SKM-1 (cell line): ENCODE results near the gene DNAH3.

Experiments
- DNase-seq: peaks from one replicate; lab custom pipeline; 2025; ENCODE audit not compliant: unreplicated experiment; lab: John Stamatoyannopoulos, UW

Gene DNAH3

GRCh38 chr16:20911361-20911760 is 239.3 kb downstream of the DNAH3 start:
- no peak for DNase-seq

- peak; percentile 84 for DNase-seq
Observed at GRCh38 chr16:20910781-20911321, 239.8 kb downstream of the DNAH3 start.

GRCh38 chr16:20906341-20907255 is 244.0 kb downstream of the DNAH3 start:
- no peak for DNase-seq

- DNase-seq = no peak
Observed at GRCh38 chr16:20905576-20905975, 245.1 kb downstream of the DNAH3 start.

- peak; percentile 73 for DNase-seq
Observed at GRCh38 chr16:20904507-20905081, 246.1 kb downstream of the DNAH3 start.

GRCh38 chr16:20903899-20904506 is 246.6 kb downstream of the DNAH3 start:
- DNase-seq = no peak

GRCh38 chr16:20903116-20903898 is 247.3 kb downstream of the DNAH3 start:
- no peak for DNase-seq

GRCh38 chr16:20902426-20902825 is 248.2 kb downstream of the DNAH3 start:
- DNase-seq = no peak

- DNase-seq = peak; percentile 33
Observed at GRCh38 chr16:20901436-20902112, 249.1 kb downstream of the DNAH3 start.

- no peak for DNase-seq
Observed at GRCh38 chr16:20901068-20901435, 249.6 kb downstream of the DNAH3 start.

GRCh38 chr16:20900299-20901067 is 250.2 kb downstream of the DNAH3 start, which contains the start of the genes DCUN1D3 and LYRM1:
Gene DCUN1D3, minus strand, starts transcription at chr16:20900358. Its CDS starts 37,820 bp downstream, at chr16:20862538.
Gene LYRM1, plus strand, starts transcription at chr16:20900771. Its CDS starts 14,785 bp downstream, at chr16:20915556.
- peak; percentile 95 for DNase-seq

- DNase-seq = no peak
Observed at GRCh38 chr16:20899477-20900298, 251.0 kb downstream of the DNAH3 start.

- DNase-seq = no peak
Observed at GRCh38 chr16:20899071-20899470, 251.6 kb downstream of the DNAH3 start.

GRCh38 chr16:20897922-20898321 is 252.7 kb downstream of the DNAH3 start:
- no peak for DNase-seq

- no peak for DNase-seq
Observed at GRCh38 chr16:20897253-20897897, 253.3 kb downstream of the DNAH3 start.

GRCh38 chr16:20894388-20894787 is 256.3 kb downstream of the DNAH3 start:
- no peak for DNase-seq

- DNase-seq = no peak
Observed at GRCh38 chr16:20889625-20890275, 260.9 kb downstream of the DNAH3 start.

- no peak for DNase-seq
Observed at GRCh38 chr16:20887207-20887606, 263.4 kb downstream of the DNAH3 start.
